AG04449 (cell line): Measurements from ENCODE around the gene ZG16B.

Experiments
- CTCF ChIA-PET: fragments of 350-600 bp; formaldehyde crosslinking; extraction: SDS; loops from one replicate; lab custom pipeline; 2021; ENCODE audit warnings: antibody characterized with exemption; lab: Yijun Ruan, JAX
- POLR2A ChIA-PET: fragments of 400-600, 350-600 bp; formaldehyde crosslinking; extraction: SDS; loops from one replicate; lab custom pipeline; 2020; ENCODE audit warnings: antibody characterized with exemption, inconsistent platforms; lab: Yijun Ruan, JAX
- DNase-seq: peaks from one replicate; pipeline ENCODE4 v3.0.0-alpha.2; 2010; ENCODE audit warnings: low read depth, low spot score
- H3K4me3 ChIP-seq: 2 replicates; pipeline ENCODE4 v1.5.1; 2011; ENCODE audit warnings: low read depth, mild to moderate bottlenecking, control low read depth, low read length
- TF ChIP-seq, protein P1 (sequence below): IDR thresholded peaks from one replicate; pipeline ENCODE4 v1.5.1; 2011; ENCODE audit warnings: mild to moderate bottlenecking, moderate library complexity, low read length, control low read depth, inconsistent platforms; ENCODE audit not compliant: insufficient read depth; ENCODE audit errors: missing control alignments

The ZG16B gene

DNA sequence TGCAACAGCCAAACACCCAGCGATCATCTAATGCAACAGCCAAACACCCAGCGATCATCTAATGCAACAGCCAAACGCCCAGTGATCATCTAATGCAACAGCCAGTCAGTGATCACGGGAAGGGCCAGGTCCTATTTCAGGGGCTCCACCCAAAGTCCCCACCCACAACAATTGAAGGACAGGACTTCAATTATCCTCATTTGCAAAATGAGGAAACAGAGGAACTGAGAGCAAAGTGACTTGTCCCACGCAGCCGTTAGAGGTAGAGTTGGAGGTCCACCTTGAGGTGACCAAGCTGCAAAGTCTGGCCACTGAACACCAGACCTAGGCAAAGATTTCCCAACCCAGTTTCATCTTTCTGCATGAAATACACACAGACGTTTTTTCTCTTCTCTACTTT is 3.7 kb downstream of the ZG16B start:
- ChIA-PET CTCF (no interaction called here), POLR2A (no interaction called here)
- no peak for DNase-seq
- no peak overlapping the region for H3K4me3 ChIP-seq
- TF ChIP-seq, protein P1, sequence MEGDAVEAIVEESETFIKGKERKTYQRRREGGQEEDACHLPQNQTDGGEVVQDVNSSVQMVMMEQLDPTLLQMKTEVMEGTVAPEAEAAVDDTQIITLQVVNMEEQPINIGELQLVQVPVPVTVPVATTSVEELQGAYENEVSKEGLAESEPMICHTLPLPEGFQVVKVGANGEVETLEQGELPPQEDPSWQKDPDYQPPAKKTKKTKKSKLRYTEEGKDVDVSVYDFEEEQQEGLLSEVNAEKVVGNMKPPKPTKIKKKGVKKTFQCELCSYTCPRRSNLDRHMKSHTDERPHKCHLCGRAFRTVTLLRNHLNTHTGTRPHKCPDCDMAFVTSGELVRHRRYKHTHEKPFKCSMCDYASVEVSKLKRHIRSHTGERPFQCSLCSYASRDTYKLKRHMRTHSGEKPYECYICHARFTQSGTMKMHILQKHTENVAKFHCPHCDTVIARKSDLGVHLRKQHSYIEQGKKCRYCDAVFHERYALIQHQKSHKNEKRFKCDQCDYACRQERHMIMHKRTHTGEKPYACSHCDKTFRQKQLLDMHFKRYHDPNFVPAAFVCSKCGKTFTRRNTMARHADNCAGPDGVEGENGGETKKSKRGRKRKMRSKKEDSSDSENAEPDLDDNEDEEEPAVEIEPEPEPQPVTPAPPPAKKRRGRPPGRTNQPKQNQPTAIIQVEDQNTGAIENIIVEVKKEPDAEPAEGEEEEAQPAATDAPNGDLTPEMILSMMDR, result no peak

GRCh38 chr16:2834968-2835367 is 4.9 kb downstream of the ZG16B start:
- H3K4me3 ChIP-seq, result no peak overlapping the region
- TF ChIP-seq, protein P1, result no peak
- no peak for DNase-seq
- ChIA-PET CTCF (interaction anchor here (2.3 kb wide), 1 partner anchor 33 kb away, joined by 10 read pairs; no protein-coding TSS in a partner anchor), POLR2A (no interaction called here)

DNA sequence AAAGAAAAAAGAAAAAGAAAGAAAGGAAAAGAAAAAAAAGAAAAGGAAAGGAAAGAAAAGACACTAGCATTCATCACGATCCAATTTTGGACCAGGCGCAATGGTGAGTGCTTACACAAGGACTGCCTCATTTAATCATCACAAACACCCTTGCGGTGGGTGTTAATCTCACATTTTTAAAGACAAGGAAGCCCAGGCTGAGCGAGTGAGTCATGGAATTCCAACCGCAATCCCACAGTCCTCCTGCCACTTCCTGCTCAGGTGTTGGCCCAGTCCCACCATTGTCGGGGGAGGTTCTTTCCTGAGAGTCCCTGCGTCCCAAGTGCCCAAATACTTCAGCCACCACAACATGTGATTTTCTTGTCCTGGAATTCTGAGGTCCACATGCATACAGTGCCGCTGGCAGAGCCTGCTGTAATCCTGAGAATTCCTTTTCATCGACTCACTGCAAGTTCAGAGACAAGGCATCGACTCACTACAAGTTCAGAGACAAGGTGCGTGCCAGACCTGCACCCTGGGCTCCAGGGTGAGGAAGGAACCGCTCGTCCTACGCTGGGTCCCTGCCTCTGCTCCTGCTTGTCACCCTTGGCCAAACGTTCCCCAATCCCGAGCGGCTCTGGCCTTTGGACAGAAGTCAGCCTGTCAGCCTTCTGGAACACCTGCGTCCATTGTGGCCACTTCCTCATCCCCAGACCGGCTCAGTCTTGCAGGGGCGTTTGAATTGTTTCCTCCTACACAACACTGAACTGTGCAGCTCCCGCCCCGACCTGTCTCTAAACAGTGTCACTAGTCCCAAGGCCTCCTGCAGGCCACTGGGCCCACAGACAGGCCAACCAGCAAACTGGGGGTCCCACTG is 5.8 kb downstream of the ZG16B start:
- DNase-seq, result peak; percentile 93
- ChIA-PET CTCF (interaction anchor here (0.7 to 2.3 kb wide), 3 partner anchors 9 to 32 kb away, joined by 3 to 10 read pairs (median 3); no protein-coding TSS in a partner anchor), POLR2A (no interaction called here)
- H3K4me3 ChIP-seq, result no peak overlapping the region
- TF ChIP-seq, protein P1, result no peak

DNA sequence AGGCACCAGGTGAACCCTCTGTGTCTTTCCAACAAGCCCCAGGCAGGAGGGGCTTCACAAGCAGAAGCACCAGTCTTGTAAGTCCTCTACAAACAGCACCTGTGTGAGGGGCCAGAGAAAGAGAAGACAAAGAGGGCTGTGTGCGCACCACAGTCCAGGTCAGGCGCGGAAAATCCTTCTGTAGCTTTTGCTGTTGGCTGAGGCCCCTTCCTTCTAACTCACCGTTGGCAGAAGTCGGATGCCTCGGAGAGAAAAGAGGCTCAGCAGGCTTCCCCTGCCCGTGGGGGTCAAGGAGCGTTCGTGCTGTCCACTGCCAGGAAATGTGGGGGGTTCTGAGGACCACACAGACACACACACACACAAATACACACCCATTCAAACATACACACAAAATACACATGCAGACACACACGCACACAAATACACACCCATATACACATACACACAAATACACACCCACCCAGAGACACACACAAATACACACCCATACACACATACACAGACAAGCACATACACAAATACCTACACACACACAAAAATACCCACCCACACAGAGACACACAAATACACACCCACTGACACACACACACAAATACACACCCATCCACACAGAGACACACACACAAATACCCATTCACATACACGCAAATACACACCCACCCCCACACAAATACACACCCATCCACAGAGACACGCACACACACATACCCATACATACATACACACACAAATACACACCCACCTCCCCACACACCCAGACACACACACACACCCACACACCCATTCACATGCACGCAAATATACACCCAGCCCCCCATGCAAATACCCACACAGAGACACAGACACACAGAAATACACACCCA is 6.8 kb downstream of the ZG16B start:
- no peak overlapping the region for H3K4me3 ChIP-seq
- DNase-seq, result no peak
- POLR2A ChIA-PET, result no interaction called here
- CTCF ChIA-PET, result interaction anchor here (0.7 to 2.3 kb wide), 2 partner anchors 8 to 31 kb away, joined by 3 to 10 read pairs; no protein-coding TSS in a partner anchor
- TF ChIP-seq, protein P1, result no peak

DNA sequence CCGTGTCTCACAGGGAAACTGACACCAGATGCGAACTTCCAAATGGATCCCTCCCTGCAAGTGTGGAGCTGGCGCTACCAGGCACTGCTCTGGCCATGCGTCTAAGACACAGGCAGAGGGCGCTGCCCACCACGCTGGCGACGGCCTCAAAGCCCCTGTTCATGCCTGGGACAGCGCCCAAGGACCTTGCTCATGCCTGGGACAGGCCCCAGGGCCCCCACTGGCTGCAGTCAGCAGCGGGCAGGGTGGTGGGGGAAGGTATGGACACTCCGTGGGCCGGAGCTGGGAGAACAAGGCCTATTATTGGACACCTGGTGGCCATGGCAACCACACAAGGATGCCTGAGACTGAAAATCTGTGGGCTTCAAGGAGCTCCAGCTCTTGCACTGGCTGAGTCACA is 8.8 kb downstream of the ZG16B start:
- CTCF ChIA-PET, result interaction anchor here (0.5 to 3.8 kb wide), 41 partner anchors 9 to 139 kb away, joined by 3 to 134 read pairs (median 6); partner anchors contain the start of genes FLYWCH2, PRSS22, PRSS27 and PRSS41
- POLR2A ChIA-PET, result interaction anchor here (0.8 to 1.4 kb wide), 4 partner anchors 12 to 85 kb away, joined by 3 to 7 read pairs (median 4); no protein-coding TSS in a partner anchor
- peak; percentile 23 for DNase-seq

More for the DNA sequence above, 8.8 kb downstream of the ZG16B start:
- H3K4me3 ChIP-seq, result no peak overlapping the region
- TF ChIP-seq, protein P1, result peak; percentile 96
